Measurements from ENCODE around the gene SYT1.

Gene SYT1

GRCh38 chr12:78891646-78892353, 27.2 kb downstream of the SYT1 start:
- DNase-seq (ENCODE audit: low read depth in 2 of 3, low spot score in 1 of 3): no peak

GRCh38 chr12:78898416-78898815, 33.8 kb downstream of the SYT1 start:
- no peak for DNase-seq (ENCODE audit: low read depth in 2 of 3, low spot score in 1 of 3)

GRCh38 chr12:78914859-78915331, 50.3 kb downstream of the SYT1 start:
- DNase-seq (ENCODE audit: low read depth in 2 of 3, low spot score in 1 of 3): no peak

- DNase-seq (ENCODE audit: low read depth in 2 of 3, low spot score in 1 of 3): no peak
These were observed 52.4 kb downstream of the SYT1 start for GRCh38 chr12:78916845-78917480.

- no peak for DNase-seq (ENCODE audit: low read depth in 2 of 3, low spot score in 1 of 3)
These were observed 52.9 kb downstream of the SYT1 start for GRCh38 chr12:78917513-78917912.

- no peak for DNase-seq (ENCODE audit: low read depth in 2 of 3, low spot score in 1 of 3)
These were observed 53.7 kb downstream of the SYT1 start for GRCh38 chr12:78918268-78918667.

GRCh38 chr12:78928200-78929074, 63.9 kb downstream of the SYT1 start:
- no peak for DNase-seq (ENCODE audit: low read depth in 2 of 3, low spot score in 1 of 3)

- DNase-seq (ENCODE audit: low read depth in 2 of 3, low spot score in 1 of 3): no peak
These were observed 64.5 kb downstream of the SYT1 start for GRCh38 chr12:78929075-78929418.

- DNase-seq (ENCODE audit: low read depth in 2 of 3, low spot score in 1 of 3): no peak
These were observed 67.0 kb downstream of the SYT1 start for GRCh38 chr12:78931466-78931990.

- no peak for DNase-seq (ENCODE audit: low read depth in 2 of 3, low spot score in 1 of 3)
These were observed 68.4 kb downstream of the SYT1 start for GRCh38 chr12:78933014-78933413.

- no peak for DNase-seq (ENCODE audit: low read depth in 2 of 3, low spot score in 1 of 3)
These were observed 73.9 kb downstream of the SYT1 start for GRCh38 chr12:78938341-78939084.

GRCh38 chr12:78949532-78949931, 85.0 kb downstream of the SYT1 start:
- DNase-seq (ENCODE audit: low read depth in 2 of 3, low spot score in 1 of 3): no peak

GRCh38 chr12:78951803-78952551, 87.4 kb downstream of the SYT1 start:
- no peak for DNase-seq (ENCODE audit: low read depth in 2 of 3, low spot score in 1 of 3)

- DNase-seq (ENCODE audit: low read depth in 2 of 3, low spot score in 1 of 3): no peak
These were observed 88.0 kb downstream of the SYT1 start for GRCh38 chr12:78952552-78952929.

- DNase-seq (ENCODE audit: low read depth in 2 of 3, low spot score in 1 of 3): no peak
These were observed 94.4 kb downstream of the SYT1 start for GRCh38 chr12:78958941-78959340.

- no peak for DNase-seq (ENCODE audit: low read depth in 2 of 3, low spot score in 1 of 3)
These were observed 95.0 kb downstream of the SYT1 start for GRCh38 chr12:78959556-78959955.

GRCh38 chr12:78961171-78961570, 96.6 kb downstream of the SYT1 start:
- DNase-seq (ENCODE audit: low read depth in 2 of 3, low spot score in 1 of 3): no peak

GRCh38 chr12:78963439-78964227, 99.1 kb downstream of the SYT1 start:
- DNase-seq (ENCODE audit: low read depth in 2 of 3, low spot score in 1 of 3): no peak

GRCh38 chr12:78964521-78964920, 99.9 kb downstream of the SYT1 start:
- DNase-seq (ENCODE audit: low read depth in 2 of 3, low spot score in 1 of 3): no peak

- no peak for DNase-seq (ENCODE audit: low read depth in 2 of 3, low spot score in 1 of 3)
These were observed 101.5 kb downstream of the SYT1 start for GRCh38 chr12:78966062-78966461.

All from stimulated activated CD4-positive, alpha-beta T cell treated with anti-CD3 and anti-CD28 coated beads, Interleukin-12 subunit alpha, Interleukin-12 subunit beta, amount 100 ng/mL, for 48 hours (primary cell).